Suprapubic skin (tissue), 4 donors: ENCODE results near the gene GFOD1. TPM values are rescaled to one million over a fixed set of nuclear protein-coding genes. Genes with fewer than 3 reads are reported as not detected.

Experiments
- DNase-seq, 2 donors: peaks; one replicate each; pipeline ENCODE4 v3.0.0-alpha.2; 2019; ENCODE audit warnings: low spot score in 2 of 2
- H3K27ac ChIP-seq: fragments of 200-600 bp; sonication (generic); one replicate; pipeline ENCODE4 v1.5.1; 2019
- H3K27me3 ChIP-seq: fragments of 200-600 bp; sonication (generic); one replicate; pipeline ENCODE4 v1.5.1; 2019
- H3K36me3 ChIP-seq: fragments of 200-600 bp; sonication (generic); one replicate; pipeline ENCODE4 v1.5.1; 2019
- H3K4me1 ChIP-seq: fragments of 200-600 bp; sonication (generic); one replicate; pipeline ENCODE4 v1.5.1; 2019
- H3K4me3 ChIP-seq: fragments of 200-600 bp; sonication (generic); one replicate; pipeline ENCODE4 v1.5.1; 2019; ENCODE audit warnings: mild to moderate bottlenecking
- H3K9me3 ChIP-seq: fragments of 200-600 bp; sonication (generic); one replicate; pipeline ENCODE4 v1.5.1; 2019
- CTCF ChIP-seq, 2 donors: fragments of 200-600 bp in 1 of 2; fragments of 450-650 bp in 1 of 2; sonication (generic) in 1 of 2; IDR thresholded peaks; one replicate each; pipeline ENCODE4 v1.5.1; 2016 to 2019; ENCODE audit warnings: antibody characterized with exemption in 2 of 2, mild to moderate bottlenecking in 1 of 2, moderate library complexity in 1 of 2
- EP300 ChIP-seq: sonication (generic); formaldehyde crosslinking; IDR thresholded peaks from one replicate; pipeline ENCODE4 v1.6.1; 2017; ENCODE audit warnings: antibody characterized with exemption
- POLR2A ChIP-seq, 2 donors: fragments of 450-650 bp; IDR thresholded peaks; one replicate each; pipeline ENCODE4 v1.6.1; 2017; ENCODE audit warnings: antibody characterized with exemption in 2 of 2, mild to moderate bottlenecking in 2 of 2, moderate library complexity in 2 of 2
- POLR2AphosphoS5 ChIP-seq, 3 donors: sonication (generic); formaldehyde crosslinking; IDR thresholded peaks; one replicate each; pipeline ENCODE4 v1.6.1; 2017; ENCODE audit warnings: antibody characterized with exemption in 3 of 3
- WGBS: methylation state at CpG from one replicate; pipeline ENCODE4 v1.1.5; 2018; 5-methylcytosine and 5-hydroxymethylcytosine counted together
- total RNA-seq, 4 donors: library from RNA; depleted of rRNA; stranded (reverse); fragments of >200 nt; gene quantifications; one replicate each; pipeline ENCODE4 v1.1.0, GENCODE V29; 2016

Gene GFOD1
- total RNA-seq, 4 donors from 2014 or later: 7.5 to 15.2 (median 13.7) TPM

- H3K27me3 ChIP-seq: no peaks in the 10 kb centered on the region
- peaks cover 47% of the 10 kb centered on the region for H3K4me1 ChIP-seq
- no peak overlapping the region for H3K4me3 ChIP-seq
- no peak for TF ChIP-seq EP300
- WGBS: 88% methylated on average over 2 of the region's 2 CpGs
- H3K9me3 ChIP-seq: no peaks in the 10 kb centered on the region
- no peaks in the 10 kb centered on the region for H3K36me3 ChIP-seq
- DNase-seq: no peak
- no peak overlapping the region for H3K27ac ChIP-seq
Observed at GRCh38 chr6:13409991-13410390, 77.4 kb downstream of the GFOD1 start.

- 86% methylated on average over 12 of the region's 12 CpGs for WGBS
- peaks cover 48% of the 10 kb centered on the region for H3K4me1 ChIP-seq
- no peak for DNase-seq
- H3K27me3 ChIP-seq: no peaks in the 10 kb centered on the region
- no peaks in the 10 kb centered on the region for H3K36me3 ChIP-seq
- TF ChIP-seq CTCF (IDR thresholded peaks at IDR 0.05): no peak
- TF ChIP-seq POLR2A (IDR thresholded peaks at IDR 0.05): no peak
- no peak for TF ChIP-seq EP300
- TF ChIP-seq POLR2AphosphoS5 (IDR thresholded peaks at IDR 0.05): peak in 1 of 3 donors; percentile 73
- peak overlapping the region; percentile 81 for H3K27ac ChIP-seq
- H3K9me3 ChIP-seq: no peaks in the 10 kb centered on the region
- H3K4me3 ChIP-seq: no peak overlapping the region
Observed at GRCh38 chr6:13407709-13408695, 79.4 kb downstream of the GFOD1 start.

- no peak for TF ChIP-seq POLR2AphosphoS5 (IDR thresholded peaks at IDR 0.05)
- no peak for TF ChIP-seq CTCF (IDR thresholded peaks at IDR 0.05)
- no peak for TF ChIP-seq POLR2A (IDR thresholded peaks at IDR 0.05)
- no peak for TF ChIP-seq EP300
- peak overlapping the region; percentile 81 for H3K27ac ChIP-seq
- DNase-seq: no peak
- no peaks in the 10 kb centered on the region for H3K9me3 ChIP-seq
- peaks cover 42% of the 10 kb centered on the region for H3K4me1 ChIP-seq
- WGBS: 43% methylated on average over 3 of the region's 3 CpGs
- no peak overlapping the region for H3K4me3 ChIP-seq
- H3K36me3 ChIP-seq: no peaks in the 10 kb centered on the region
- H3K27me3 ChIP-seq: no peaks in the 10 kb centered on the region
Observed at GRCh38 chr6:13407368-13407708, 80.1 kb downstream of the GFOD1 start.

GRCh38 chr6:13406781-13407180 lies 80.6 kb downstream of the GFOD1 start:
- no peak overlapping the region for H3K4me3 ChIP-seq
- WGBS: 75% methylated on average over 1 of the region's 1 CpG
- no peaks in the 10 kb centered on the region for H3K9me3 ChIP-seq
- no peaks in the 10 kb centered on the region for H3K27me3 ChIP-seq
- TF ChIP-seq POLR2A (IDR thresholded peaks at IDR 0.05) (no peak), EP300 (no peak), CTCF (IDR thresholded peaks at IDR 0.05) (no peak), POLR2AphosphoS5 (IDR thresholded peaks at IDR 0.05) (no peak)
- no peaks in the 10 kb centered on the region for H3K36me3 ChIP-seq
- no peak for DNase-seq
- H3K27ac ChIP-seq: peak overlapping the region; percentile 81
- H3K4me1 ChIP-seq: peaks cover 42% of the 10 kb centered on the region

GRCh38 chr6:13405961-13406477 lies 81.4 kb downstream of the GFOD1 start:
- no peak overlapping the region for H3K4me3 ChIP-seq
- no peaks in the 10 kb centered on the region for H3K9me3 ChIP-seq
- peaks cover 42% of the 10 kb centered on the region for H3K4me1 ChIP-seq
- H3K36me3 ChIP-seq: no peaks in the 10 kb centered on the region
- TF ChIP-seq POLR2A (IDR thresholded peaks at IDR 0.05) (no peak), POLR2AphosphoS5 (IDR thresholded peaks at IDR 0.05) (no peak), EP300 (no peak), CTCF (IDR thresholded peaks at IDR 0.05) (no peak)
- 73% methylated on average over 10 of the region's 10 CpGs for WGBS
- peak overlapping the region; percentile 81 for H3K27ac ChIP-seq
- no peaks in the 10 kb centered on the region for H3K27me3 ChIP-seq
- DNase-seq: peak in 1 of 2 donors; percentile 71
